Common myeloid progenitor, CD34-positive (primary cell): ENCODE measurements around the gene TENT4A.
A peak's percentile ranks its signal among the peaks of the same experiment; 100 is the strongest.

Source experiments
- CTCF ChIA-PET: fragments of 350-600 bp; sonication (Branson Sonifier 250); formaldehyde crosslinking; loops from one replicate; lab custom pipeline; 2021; ENCODE audit warnings: antibody characterized with exemption; lab: Charles Lee
- POLR2A ChIA-PET: fragments of 350-600 bp; sonication (Branson Sonifier 250); formaldehyde crosslinking; loops from one replicate; lab custom pipeline; 2021; ENCODE audit warnings: antibody characterized with exemption; lab: Charles Lee
- DNase-seq, 3 donors: peaks; one replicate each; pipeline versions ENCODE4 v3.0.0 to v3.0.0-alpha.2; 2013
- H3K27ac ChIP-seq, 2 experiments: 1 replicate in 1 of 2; 2 replicates in 1 of 2; pipeline ENCODE4 v1.7.0; 2013; ENCODE audit warnings: inconsistent platforms in 2 of 2, low read length in 2 of 2, mild to moderate bottlenecking in 2 of 2, low read depth in 1 of 2, moderate library complexity in 1 of 2; ENCODE audit not compliant: severe bottlenecking in 2 of 2, insufficient read depth in 1 of 2, poor library complexity in 1 of 2
- H3K27me3 ChIP-seq, 5 experiments: replicated peaks in 2 of 5; 1 replicate in 3 of 5; 2 replicates in 2 of 5; pipeline versions ENCODE4 v1.6.1 to v1.7.0; 2013; ENCODE audit warnings: low read length in 4 of 5, mild to moderate bottlenecking in 2 of 5, moderate library complexity in 2 of 5, inconsistent platforms in 1 of 5; ENCODE audit not compliant: insufficient read depth in 5 of 5, control insufficient read depth in 4 of 5
- H3K36me3 ChIP-seq, 4 experiments: 1 replicate in 2 of 4; 2 replicates in 2 of 4; pipeline versions ENCODE4 v1.6.1 to v1.7.0; 2013; ENCODE audit warnings: low read length in 3 of 4, control low read depth in 1 of 4, mild to moderate bottlenecking in 1 of 4; ENCODE audit not compliant: control insufficient read depth in 4 of 4, insufficient read depth in 4 of 4
- H3K4me1 ChIP-seq, 4 experiments: 1 replicate in 3 of 4; 2 replicates in 1 of 4; pipeline versions ENCODE4 v1.6.1 to v1.7.1; 2013; ENCODE audit warnings: low read length in 3 of 4, mild to moderate bottlenecking in 3 of 4, control low read depth in 1 of 4, inconsistent platforms in 1 of 4, moderate library complexity in 1 of 4; ENCODE audit not compliant: control insufficient read depth in 4 of 4, insufficient read depth in 4 of 4; ENCODE audit errors: control extremely low read depth in 1 of 4
- H3K4me3 ChIP-seq, 7 experiments: 1 replicate in 4 of 7; 2 replicates in 3 of 7; pipeline versions ENCODE4 v1.5.1 to v1.7.0; 2013; ENCODE audit warnings: mild to moderate bottlenecking in 7 of 7, low read length in 6 of 7, moderate library complexity in 6 of 7, inconsistent platforms in 2 of 7, low read depth in 2 of 7, control low read depth in 1 of 7; ENCODE audit not compliant: insufficient read depth in 4 of 7, control insufficient read depth in 1 of 7; ENCODE audit errors: extremely low read depth in 1 of 7
- H3K9me3 ChIP-seq, 5 experiments: 1 replicate in 4 of 5; 2 replicates in 1 of 5; pipeline versions ENCODE4 v1.6.1 to v1.7.1; 2013; ENCODE audit warnings: low read length in 4 of 5, mild to moderate bottlenecking in 2 of 5, inconsistent platforms in 1 of 5, low read depth in 1 of 5, moderate library complexity in 1 of 5; ENCODE audit not compliant: control insufficient read depth in 4 of 5, insufficient read depth in 2 of 5; ENCODE audit errors: control extremely low read depth in 1 of 5
- WGBS: methylation state at CpG from one replicate; pipeline ENCODE4 v1.1.5; 2013; ENCODE audit not compliant: insufficient coverage; 5-methylcytosine and 5-hydroxymethylcytosine counted together

TENT4A gene

GRCh38 chr5:6716629-6717149 is 3.5 kb downstream of the TENT4A start:
- Histone ChIP-seq H3K27ac (no peak overlapping the region), H3K27me3 (no peaks in the 10 kb centered on the region), H3K4me3 (peak overlapping the region in 4 of 7 experiments; percentile 28 to 81 (median 78)), H3K9me3 (no peaks in the 10 kb centered on the region), H3K4me1 (peaks cover 16 to 64% (median 54%) of the 10 kb centered on the region in 4 experiments), H3K36me3 (peaks cover 0 to 35% (median 3%) of the 10 kb centered on the region in 4 experiments)
- 94% methylated on average over 4 of the region's 4 CpGs for WGBS
- CTCF ChIA-PET = interaction anchor here (0.8 to 2.3 kb wide), 5 partner anchors 10 to 84 kb away, joined by 3 to 11 read pairs (median 4); partner anchors contain the start of genes NSUN2 and SRD5A1
- no peak for DNase-seq
- POLR2A ChIA-PET = no interaction called here

- no peaks in the 10 kb centered on the region for H3K27me3 ChIP-seq
- H3K36me3 ChIP-seq = peaks cover 0 to 35% (median 3%) of the 10 kb centered on the region in 4 experiments
- ChIA-PET POLR2A (no interaction called here), CTCF (interaction anchor here (0.7 to 2.3 kb wide), 6 partner anchors 10 to 84 kb away, joined by 3 to 11 read pairs (median 4); partner anchors contain the start of genes NSUN2 and SRD5A1)
- peaks cover 21 to 64% (median 54%) of the 10 kb centered on the region in 4 experiments for H3K4me1 ChIP-seq
- H3K27ac ChIP-seq = no peak overlapping the region
- no peak for DNase-seq
- H3K4me3 ChIP-seq = no peak overlapping the region
- H3K9me3 ChIP-seq = no peaks in the 10 kb centered on the region
Observed at GRCh38 chr5:6717247-6717646, 4.0 kb downstream of the TENT4A start.

- Histone ChIP-seq H3K27me3 (no peaks in the 10 kb centered on the region), H3K27ac (no peak overlapping the region), H3K4me3 (no peak overlapping the region), H3K9me3 (no peaks in the 10 kb centered on the region), H3K4me1 (peaks cover 24 to 65% (median 54%) of the 10 kb centered on the region in 4 experiments), H3K36me3 (peaks cover 0 to 35% (median 3%) of the 10 kb centered on the region in 4 experiments)
- POLR2A ChIA-PET = no interaction called here
- WGBS = 83% methylated on average over 4 of the region's 4 CpGs
- DNase-seq = no peak
- CTCF ChIA-PET = interaction anchor here (0.7 to 2.3 kb wide), 5 partner anchors 9 to 85 kb away, joined by 3 to 6 read pairs (median 4); partner anchors contain the start of genes NSUN2 and SRD5A1
Observed at GRCh38 chr5:6717687-6718086, 4.5 kb downstream of the TENT4A start.

GRCh38 chr5:6718161-6718681 is 5.0 kb downstream of the TENT4A start:
- CTCF ChIA-PET = interaction anchor here (0.7 to 2.3 kb wide), 3 partner anchors 10 to 27 kb away, joined by 3 to 6 read pairs (median 4); no protein-coding TSS in a partner anchor
- Histone ChIP-seq H3K36me3 (peaks cover 0 to 35% (median 3%) of the 10 kb centered on the region in 4 experiments), H3K27me3 (no peaks in the 10 kb centered on the region), H3K9me3 (no peaks in the 10 kb centered on the region), H3K4me1 (peaks cover 27 to 68% (median 60%) of the 10 kb centered on the region in 4 experiments), H3K4me3 (no peak overlapping the region), H3K27ac (no peak overlapping the region)
- no peak for DNase-seq
- WGBS = 94% methylated on average over 11 of the region's 14 CpGs
- POLR2A ChIA-PET = no interaction called here

- ChIA-PET CTCF (interaction anchor here (1.0 kb wide), 1 partner anchor 10 kb away, joined by 4 read pairs; no protein-coding TSS in a partner anchor), POLR2A (no interaction called here)
- peaks cover 27 to 73% (median 65%) of the 10 kb centered on the region in 4 experiments for H3K4me1 ChIP-seq
- H3K36me3 ChIP-seq = peaks cover 0 to 38% (median 3%) of the 10 kb centered on the region in 4 experiments
- DNase-seq = no peak
- no peaks in the 10 kb centered on the region for H3K27me3 ChIP-seq
- no peak overlapping the region for H3K4me3 ChIP-seq
- H3K9me3 ChIP-seq = no peaks in the 10 kb centered on the region
- WGBS = 78% methylated on average over 1 of the region's 5 CpGs
- no peak overlapping the region for H3K27ac ChIP-seq
Observed at GRCh38 chr5:6718718-6719117, 5.5 kb downstream of the TENT4A start.

- DNase-seq = no peak
- H3K4me1 ChIP-seq = peaks cover 27 to 76% (median 69%) of the 10 kb centered on the region in 4 experiments
- peaks cover 0 to 45% (median 4%) of the 10 kb centered on the region in 4 experiments for H3K36me3 ChIP-seq
- no peaks in the 10 kb centered on the region for H3K27me3 ChIP-seq
- 97% methylated on average over 4 of the region's 5 CpGs for WGBS
- no peak overlapping the region for H3K4me3 ChIP-seq
- H3K27ac ChIP-seq = no peak overlapping the region
- CTCF ChIA-PET = interaction anchor here (0.8 to 1.1 kb wide), 2 partner anchors 9 to 10 kb away, joined by 3 read pairs; no protein-coding TSS in a partner anchor
- no peaks in the 10 kb centered on the region for H3K9me3 ChIP-seq
- POLR2A ChIA-PET = no interaction called here
Observed at GRCh38 chr5:6719417-6719816, 6.2 kb downstream of the TENT4A start.
